Cardiac muscle cell (in vitro differentiated cells and primary cell): Measurements from ENCODE around the gene DTD1. TPM values are rescaled to one million over a fixed set of nuclear protein-coding genes. Genes with fewer than 3 reads are reported as not detected.

Experiments used
- DNase-seq, 2 donors: peaks; one replicate each; pipeline versions ENCODE4 v3.0.0 to v3.0.0-alpha.2; 2010 to 2017; ENCODE audit warnings: low read depth in 1 of 2, low spot score in 1 of 2
- H3K27ac ChIP-seq: fragments of 200-600 bp; sonication (generic); 2 replicates; pipeline ENCODE4 v1.5.1; 2016
- H3K27me3 ChIP-seq: fragments of 200-600 bp; sonication (generic); 2 replicates; pipeline ENCODE4 v1.6.0; 2016; ENCODE audit warnings: control low read depth
- H3K36me3 ChIP-seq: fragments of 200-600 bp; sonication (generic); 2 replicates; pipeline ENCODE4 v1.5.1; 2016; ENCODE audit warnings: control low read depth
- H3K4me1 ChIP-seq: fragments of 200-600 bp; sonication (generic); 2 replicates; pipeline ENCODE4 v1.8.1; 2017; ENCODE audit warnings: low read depth, mild to moderate bottlenecking, mixed run types
- H3K4me3 ChIP-seq: fragments of 200-600 bp; sonication (generic); 2 replicates; pipeline ENCODE4 v1.5.1; 2016; ENCODE audit warnings: mild to moderate bottlenecking
- H3K9me3 ChIP-seq: fragments of 200-600 bp; sonication (generic); 2 replicates; pipeline ENCODE4 v1.5.1; 2017; ENCODE audit warnings: low read depth, mild to moderate bottlenecking, control low read depth
- polyA plus RNA-seq: library from polyadenylated mRNA; unstranded; fragments of >200 nt; fragmentation: Nextera tagmentation; extraction: Ambion mirVana; gene quantifications from 2 replicates; pipeline ENCODE4 v1.2.1, GENCODE V29; 2016
- total RNA-seq: library from RNA; depleted of rRNA; stranded (reverse); fragments of >200 nt; gene quantifications from 2 replicates; pipeline ENCODE4 v1.2.3, GENCODE V29; 2016
- TF ChIP-seq, protein P1 (sequence below): IDR thresholded peaks from 2 replicates; pipeline ENCODE4 v1.5.1; 2012; ENCODE audit warnings: low read depth, mild to moderate bottlenecking, low read length

DTD1 gene
- total and polyA plus RNA-seq, 2 experiments from 2014 or later, result 62.8 to 71.6 TPM

- Histone ChIP-seq H3K4me1 (no peaks in the 10 kb centered on the region), H3K27me3 (no peaks in the 10 kb centered on the region), H3K4me3 (no peak overlapping the region), H3K27ac (no peak overlapping the region), H3K9me3 (no peaks in the 10 kb centered on the region), H3K36me3 (peaks cover 24% of the 10 kb centered on the region)
- DNase-seq, result no peak
- TF ChIP-seq, protein P1, sequence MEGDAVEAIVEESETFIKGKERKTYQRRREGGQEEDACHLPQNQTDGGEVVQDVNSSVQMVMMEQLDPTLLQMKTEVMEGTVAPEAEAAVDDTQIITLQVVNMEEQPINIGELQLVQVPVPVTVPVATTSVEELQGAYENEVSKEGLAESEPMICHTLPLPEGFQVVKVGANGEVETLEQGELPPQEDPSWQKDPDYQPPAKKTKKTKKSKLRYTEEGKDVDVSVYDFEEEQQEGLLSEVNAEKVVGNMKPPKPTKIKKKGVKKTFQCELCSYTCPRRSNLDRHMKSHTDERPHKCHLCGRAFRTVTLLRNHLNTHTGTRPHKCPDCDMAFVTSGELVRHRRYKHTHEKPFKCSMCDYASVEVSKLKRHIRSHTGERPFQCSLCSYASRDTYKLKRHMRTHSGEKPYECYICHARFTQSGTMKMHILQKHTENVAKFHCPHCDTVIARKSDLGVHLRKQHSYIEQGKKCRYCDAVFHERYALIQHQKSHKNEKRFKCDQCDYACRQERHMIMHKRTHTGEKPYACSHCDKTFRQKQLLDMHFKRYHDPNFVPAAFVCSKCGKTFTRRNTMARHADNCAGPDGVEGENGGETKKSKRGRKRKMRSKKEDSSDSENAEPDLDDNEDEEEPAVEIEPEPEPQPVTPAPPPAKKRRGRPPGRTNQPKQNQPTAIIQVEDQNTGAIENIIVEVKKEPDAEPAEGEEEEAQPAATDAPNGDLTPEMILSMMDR, result no peak
Measured at GRCh38 chr20:18548465-18548864, 39.4 kb upstream of the DTD1 start.

- TF ChIP-seq, protein P1, result no peak
- DNase-seq, result peak in 1 of 2 donors; percentile 31
- Histone ChIP-seq H3K36me3 (peaks cover 28% of the 10 kb centered on the region), H3K4me1 (no peaks in the 10 kb centered on the region), H3K27me3 (no peaks in the 10 kb centered on the region), H3K4me3 (no peak overlapping the region), H3K27ac (no peak overlapping the region), H3K9me3 (no peaks in the 10 kb centered on the region)
Measured at GRCh38 chr20:18553746-18554145, 34.1 kb upstream of the DTD1 start.

GRCh38 chr20:18566892-18567738 is 20.7 kb upstream of the DTD1 start, which contains the start of gene SMIM26:
Gene SMIM26, plus strand, starts transcription at chr20:18567432. Its CDS starts 47 bp downstream, at chr20:18567479.
- peaks cover 5% of the 10 kb centered on the region for H3K4me1 ChIP-seq
- H3K9me3 ChIP-seq, result no peaks in the 10 kb centered on the region
- peak within 1 kb of the TSS; percentile 86 for H3K27ac ChIP-seq
- peaks cover 12% of the 10 kb centered on the region for H3K36me3 ChIP-seq
- no peaks in the 10 kb centered on the region for H3K27me3 ChIP-seq
- peak within 1 kb of the TSS; percentile 68 for H3K4me3 ChIP-seq
- TF ChIP-seq, protein P1, result no peak
- DNase-seq, result peak; percentile 91 to 93

DNA sequence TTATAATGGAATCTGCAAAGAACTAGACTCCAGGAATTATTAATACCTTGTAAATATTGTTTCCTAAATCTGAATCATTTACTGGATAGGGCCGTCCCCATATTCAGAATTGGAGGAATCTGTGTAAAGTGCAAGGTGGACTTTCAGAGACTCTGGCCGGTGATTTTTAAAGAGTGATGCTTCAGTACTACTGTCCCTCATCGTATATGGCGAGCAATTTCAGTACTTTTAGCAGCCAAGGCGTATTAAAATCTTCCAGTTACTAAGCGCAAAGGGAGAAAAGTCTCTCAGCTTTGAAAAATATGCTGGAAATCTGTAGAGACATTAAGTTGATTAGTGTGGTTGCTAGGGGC is 20.1 kb upstream of the DTD1 start:
- H3K4me1 ChIP-seq, result peaks cover 5% of the 10 kb centered on the region
- H3K4me3 ChIP-seq, result peak overlapping the region; percentile 68
- peak in 1 of 2 donors; percentile 6 for DNase-seq
- H3K36me3 ChIP-seq, result peaks cover 9% of the 10 kb centered on the region
- TF ChIP-seq, protein P1, result no peak
- no peaks in the 10 kb centered on the region for H3K27me3 ChIP-seq
- no peaks in the 10 kb centered on the region for H3K9me3 ChIP-seq
- peak overlapping the region; percentile 86 for H3K27ac ChIP-seq

- Histone ChIP-seq H3K4me3 (no peak overlapping the region), H3K4me1 (peaks cover 5% of the 10 kb centered on the region), H3K27me3 (no peaks in the 10 kb centered on the region), H3K36me3 (peaks cover 9% of the 10 kb centered on the region), H3K27ac (no peak overlapping the region), H3K9me3 (no peaks in the 10 kb centered on the region)
- DNase-seq, result no peak
- TF ChIP-seq, protein P1, result no peak
Measured at GRCh38 chr20:18571009-18571408, 16.8 kb upstream of the DTD1 start.
